GM20000 (cell line): ENCODE results near the gene SETSIP.

Experiments
- DNase-seq: peaks from one replicate; pipeline ENCODE4 v3.0.0; 2012; ENCODE audit warnings: low spot score
- TF ChIP-seq, protein P1 (sequence below): IDR thresholded peaks from 2 replicates; pipeline ENCODE4 v1.5.1; 2012; ENCODE audit warnings: mild to moderate bottlenecking, control low read depth; ENCODE audit errors: extremely low read depth, missing control alignments

Gene SETSIP

DNA sequence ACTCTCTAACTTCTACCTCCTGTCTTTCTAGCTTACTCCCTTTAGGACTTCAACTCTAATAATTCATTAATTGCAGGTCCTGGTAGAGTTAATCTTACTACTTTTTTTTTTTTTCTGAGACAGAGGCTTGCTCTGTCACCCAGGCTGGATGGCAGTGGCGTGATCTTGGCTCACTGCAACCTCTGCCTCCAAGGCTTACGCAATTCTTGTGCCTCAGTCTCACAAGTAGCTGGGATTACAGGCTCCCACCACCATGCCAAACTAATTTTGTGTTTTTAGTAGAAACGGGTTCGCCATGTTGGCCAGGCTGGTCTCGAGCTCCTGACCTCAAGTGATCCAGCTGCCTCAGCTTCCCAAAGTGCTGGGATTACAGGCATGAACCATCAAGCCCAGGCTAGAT is 20.7 kb upstream of the SETSIP start:
- no peak for DNase-seq
- TF ChIP-seq, protein P1, sequence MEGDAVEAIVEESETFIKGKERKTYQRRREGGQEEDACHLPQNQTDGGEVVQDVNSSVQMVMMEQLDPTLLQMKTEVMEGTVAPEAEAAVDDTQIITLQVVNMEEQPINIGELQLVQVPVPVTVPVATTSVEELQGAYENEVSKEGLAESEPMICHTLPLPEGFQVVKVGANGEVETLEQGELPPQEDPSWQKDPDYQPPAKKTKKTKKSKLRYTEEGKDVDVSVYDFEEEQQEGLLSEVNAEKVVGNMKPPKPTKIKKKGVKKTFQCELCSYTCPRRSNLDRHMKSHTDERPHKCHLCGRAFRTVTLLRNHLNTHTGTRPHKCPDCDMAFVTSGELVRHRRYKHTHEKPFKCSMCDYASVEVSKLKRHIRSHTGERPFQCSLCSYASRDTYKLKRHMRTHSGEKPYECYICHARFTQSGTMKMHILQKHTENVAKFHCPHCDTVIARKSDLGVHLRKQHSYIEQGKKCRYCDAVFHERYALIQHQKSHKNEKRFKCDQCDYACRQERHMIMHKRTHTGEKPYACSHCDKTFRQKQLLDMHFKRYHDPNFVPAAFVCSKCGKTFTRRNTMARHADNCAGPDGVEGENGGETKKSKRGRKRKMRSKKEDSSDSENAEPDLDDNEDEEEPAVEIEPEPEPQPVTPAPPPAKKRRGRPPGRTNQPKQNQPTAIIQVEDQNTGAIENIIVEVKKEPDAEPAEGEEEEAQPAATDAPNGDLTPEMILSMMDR, result no peak

DNA sequence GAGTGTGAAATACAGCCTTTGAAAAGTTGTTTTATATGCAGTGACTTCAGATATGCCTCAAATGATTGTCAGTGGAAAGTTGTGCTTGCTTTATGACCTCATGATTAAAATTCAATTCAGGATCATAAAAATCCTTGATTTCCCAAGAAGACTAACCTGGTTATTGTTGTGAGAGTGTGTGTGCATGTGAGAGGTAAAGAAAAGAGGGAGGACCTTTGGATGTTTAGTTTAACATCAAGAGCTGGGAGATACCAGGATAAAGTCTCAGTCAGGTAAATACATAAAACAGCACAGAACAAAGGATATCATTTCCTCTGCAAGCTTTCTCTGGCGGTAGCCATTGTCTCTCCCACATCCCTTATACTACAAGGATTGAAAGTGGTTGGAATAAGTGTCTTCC is 19.4 kb upstream of the SETSIP start:
- DNase-seq, result no peak
- TF ChIP-seq, protein P1, result no peak

DNA sequence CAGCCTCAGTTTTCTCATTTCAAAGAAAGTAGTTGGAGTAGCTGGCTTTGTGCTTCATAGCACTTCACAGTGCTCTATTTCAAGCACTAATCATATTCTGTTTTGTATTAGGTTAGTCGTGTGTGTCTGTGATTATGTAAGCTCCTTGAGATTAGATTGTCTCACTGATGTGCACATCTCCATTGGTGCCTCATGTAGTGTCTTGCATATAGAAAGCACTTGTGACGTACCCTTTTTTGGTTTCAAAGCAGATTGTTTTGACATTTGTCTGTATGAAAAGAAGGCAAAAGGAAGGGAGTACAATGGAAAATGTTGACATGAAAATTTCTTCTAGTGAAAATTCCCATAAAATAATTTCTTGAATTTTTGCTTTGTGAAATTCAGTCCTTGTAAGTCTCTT is 18.9 kb upstream of the SETSIP start:
- TF ChIP-seq, protein P1, result no peak
- no peak for DNase-seq

DNA sequence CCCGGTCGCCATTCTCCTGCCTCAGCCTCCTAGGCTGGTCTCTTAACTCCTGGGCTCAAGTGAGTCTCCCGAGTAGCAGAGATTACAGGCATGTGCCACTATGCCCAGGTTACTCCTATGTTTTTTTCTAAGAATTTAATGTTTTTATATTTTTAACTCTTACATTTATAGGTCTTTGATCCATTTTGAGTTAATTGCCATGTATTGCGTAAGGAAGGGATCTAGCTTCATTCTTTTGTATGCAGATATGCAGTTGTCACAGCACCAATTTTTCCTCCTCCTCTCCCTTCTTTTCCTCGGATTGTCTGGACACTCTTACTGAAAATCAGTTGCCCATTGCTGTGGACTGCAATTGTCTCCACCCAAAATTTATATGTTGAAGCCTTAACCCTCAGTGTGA is 16.4 kb upstream of the SETSIP start:
- TF ChIP-seq, protein P1, result no peak
- no peak for DNase-seq

DNA sequence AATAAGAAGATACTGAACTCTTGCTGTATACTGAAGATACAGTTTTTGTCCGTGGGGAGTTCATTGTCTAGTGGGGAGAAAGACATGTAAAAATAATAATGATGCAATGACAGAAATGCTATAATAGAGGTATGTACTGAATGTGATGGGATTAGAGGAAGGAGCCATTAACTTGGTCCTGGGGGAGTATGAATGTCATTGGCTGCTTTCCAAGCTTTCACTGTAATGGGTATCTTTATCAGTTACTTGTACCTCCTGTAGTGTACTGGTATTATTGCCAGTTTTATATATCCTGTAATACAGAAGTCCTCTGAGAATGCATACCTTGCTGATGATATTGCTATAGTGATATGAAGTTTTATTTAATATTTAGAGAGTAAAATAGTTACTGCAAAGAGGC is 12.3 kb upstream of the SETSIP start:
- no peak for DNase-seq
- TF ChIP-seq, protein P1, result no peak

DNA sequence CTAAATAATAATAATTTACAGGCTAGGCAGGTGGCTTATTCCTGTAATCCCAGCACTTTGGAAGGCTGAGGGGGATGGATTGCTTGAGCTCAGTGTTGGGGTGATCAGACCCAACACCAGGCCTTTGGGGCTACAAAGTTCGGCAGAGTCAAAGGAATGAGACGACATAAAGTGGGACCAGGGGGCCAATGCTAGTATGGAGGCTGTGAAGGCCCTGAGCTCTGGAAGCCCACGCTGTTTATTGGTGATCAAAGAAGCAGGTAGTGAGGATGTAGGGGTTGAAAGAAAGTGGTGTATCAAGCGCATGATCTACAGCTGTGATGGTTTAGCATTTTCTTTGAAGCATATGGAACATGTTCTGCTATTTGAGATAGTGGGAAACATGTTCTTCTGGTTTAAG is 10.5 kb upstream of the SETSIP start:
- no peak for DNase-seq
- TF ChIP-seq, protein P1, result no peak

DNA sequence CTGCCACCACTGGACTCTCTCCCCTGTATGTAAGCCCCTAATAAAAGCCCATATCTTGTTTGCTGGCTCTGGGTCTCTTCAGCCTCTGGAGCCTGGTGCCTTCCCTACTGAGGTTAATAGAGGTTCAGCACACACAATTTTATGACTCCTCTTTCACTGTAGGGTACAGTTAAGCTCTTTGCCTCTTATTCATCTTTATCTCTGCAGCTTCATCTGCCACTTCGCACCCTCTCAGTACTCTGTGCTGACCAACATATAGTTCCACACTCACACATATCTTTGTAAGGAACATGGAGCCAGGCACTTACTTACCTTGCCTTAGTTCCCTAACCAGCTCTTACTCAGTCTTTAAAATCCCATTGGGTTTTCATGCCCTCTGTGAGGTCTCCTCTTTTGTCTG is 9.4 kb upstream of the SETSIP start:
- DNase-seq, result no peak
- TF ChIP-seq, protein P1, result no peak
